OCI-LY7 (cell line): ENCODE data around the gene REX1BD. TPM values are rescaled to one million over a fixed set of nuclear protein-coding genes. Genes with fewer than 3 reads are reported as not detected.

Source experiments
- BruUV-seq: library from RNA; stranded (reverse); fragments of 400-500 nt; replicated peaks from 2 replicates; lab custom pipeline; 2021; lab: Mats Ljungman, UMichigan
- CTCF ChIA-PET: fragments of 300-600 bp; sonication (Branson Sonifier 250); formaldehyde crosslinking; loops from one replicate; lab custom pipeline; 2022; ENCODE audit warnings: antibody characterized with exemption; ENCODE audit not compliant: unreplicated experiment; lab: Charles Lee
- POLR2A ChIA-PET: fragments of 300-600 bp; sonication (Branson Sonifier 250); formaldehyde crosslinking; loops from one replicate; lab custom pipeline; 2022; ENCODE audit warnings: antibody characterized with exemption; lab: Charles Lee
- DNase-seq: peaks from one replicate; pipeline ENCODE4 v3.0.0-alpha.2; 2015; ENCODE audit warnings: low spot score
- H2AFZ ChIP-seq: fragments of 200-600 bp; sonication (generic), shearing (Covaris generic); 2 replicates; pipeline ENCODE4 v1.6.1; 2014; ENCODE audit warnings: mild to moderate bottlenecking, antibody characterized with exemption, low read length, moderate library complexity
- H3K27ac ChIP-seq: fragments of 200-600 bp; sonication (generic); 2 replicates; pipeline ENCODE4 v1.5.1; 2014; ENCODE audit warnings: mixed run types, low read depth, mild to moderate bottlenecking, moderate library complexity, low read length, inconsistent platforms; ENCODE audit not compliant: poor library complexity, severe bottlenecking
- H3K36me3 ChIP-seq: fragments of 200-600 bp; sonication (generic); 2 replicates; pipeline ENCODE4 v1.6.1; 2014; ENCODE audit warnings: mild to moderate bottlenecking, antibody characterized with exemption, low read length, moderate library complexity, mixed read lengths; ENCODE audit not compliant: insufficient read depth
- H3K4me1 ChIP-seq: fragments of 200-600 bp; sonication (generic); 2 replicates; pipeline ENCODE4 v1.5.1; 2014; ENCODE audit warnings: mild to moderate bottlenecking, low read length; ENCODE audit not compliant: insufficient read depth, poor library complexity, severe bottlenecking
- H3K4me2 ChIP-seq: fragments of 200-600 bp; sonication (generic); 2 replicates; pipeline ENCODE4 v1.6.1; 2014; ENCODE audit warnings: mild to moderate bottlenecking, low read length
- H3K4me3 ChIP-seq: fragments of 200-600 bp; sonication (generic); 2 replicates; pipeline ENCODE4 v1.5.1; 2014; ENCODE audit warnings: mild to moderate bottlenecking, low read depth, low read length; ENCODE audit not compliant: poor library complexity, severe bottlenecking
- H3K79me2 ChIP-seq: fragments of 200-600 bp; sonication (generic); 2 replicates; pipeline ENCODE4 v1.6.1; 2016; ENCODE audit warnings: low read depth, mild to moderate bottlenecking, low read length, moderate library complexity, mixed read lengths; ENCODE audit not compliant: insufficient read depth
- H3K9me2 ChIP-seq: fragments of 200-600 bp; sonication (generic); 2 replicates; pipeline ENCODE4 v1.6.1; 2016; ENCODE audit warnings: mild to moderate bottlenecking, low read length, mixed read lengths; ENCODE audit not compliant: insufficient read depth
- H3K9me3 ChIP-seq: fragments of 200-600 bp; sonication (generic); 2 replicates; pipeline ENCODE4 v1.6.1; 2014; ENCODE audit warnings: mild to moderate bottlenecking, mixed run types, low read length, mixed read lengths
- H4K20me1 ChIP-seq: fragments of 200-600 bp; sonication (generic); 2 replicates; pipeline ENCODE4 v1.6.1; 2014; ENCODE audit warnings: mild to moderate bottlenecking, antibody characterized with exemption, low read length, moderate library complexity, mixed read lengths; ENCODE audit not compliant: insufficient read depth
- EZH2phosphoT487 ChIP-seq: fragments of 200-600 bp; sonication (generic); IDR thresholded peaks from 2 replicates; pipeline ENCODE4 v1.6.1; 2018; ENCODE audit warnings: low read depth, borderline replicate concordance, mild to moderate bottlenecking, mixed run types, antibody characterized with exemption, low read length, moderate library complexity, mixed read lengths
- intact Hi-C: fragments of 100-400 bp; cut with micrococcal nuclease; formaldehyde crosslinking; loops from one replicate; pipeline ENCODE4 v1.10.0; 2022; ENCODE audit not compliant: unreplicated experiment
- total RNA-seq, 2 experiments: library from RNA; depleted of rRNA in 1 of 2; stranded (reverse); fragments of >200 nt in 1 of 2; shearing (Covaris generic) in 1 of 2; gene quantifications; 2 replicates each; pipeline ENCODE4 v1.2.3, GENCODE V29; 2014 to 2022
- TF ChIP-seq, protein P1 (sequence below): fragments of 200-600 bp; sonication (generic); conservative IDR thresholded peaks from 2 replicates; pipeline ENCODE4 v1.5.1; 2014; ENCODE audit warnings: mild to moderate bottlenecking, antibody characterized with exemption, low read length, moderate library complexity, mixed read lengths

Gene REX1BD
- total RNA-seq, 2 experiments from 2014 or later, result 88.8 to 126 TPM

DNA sequence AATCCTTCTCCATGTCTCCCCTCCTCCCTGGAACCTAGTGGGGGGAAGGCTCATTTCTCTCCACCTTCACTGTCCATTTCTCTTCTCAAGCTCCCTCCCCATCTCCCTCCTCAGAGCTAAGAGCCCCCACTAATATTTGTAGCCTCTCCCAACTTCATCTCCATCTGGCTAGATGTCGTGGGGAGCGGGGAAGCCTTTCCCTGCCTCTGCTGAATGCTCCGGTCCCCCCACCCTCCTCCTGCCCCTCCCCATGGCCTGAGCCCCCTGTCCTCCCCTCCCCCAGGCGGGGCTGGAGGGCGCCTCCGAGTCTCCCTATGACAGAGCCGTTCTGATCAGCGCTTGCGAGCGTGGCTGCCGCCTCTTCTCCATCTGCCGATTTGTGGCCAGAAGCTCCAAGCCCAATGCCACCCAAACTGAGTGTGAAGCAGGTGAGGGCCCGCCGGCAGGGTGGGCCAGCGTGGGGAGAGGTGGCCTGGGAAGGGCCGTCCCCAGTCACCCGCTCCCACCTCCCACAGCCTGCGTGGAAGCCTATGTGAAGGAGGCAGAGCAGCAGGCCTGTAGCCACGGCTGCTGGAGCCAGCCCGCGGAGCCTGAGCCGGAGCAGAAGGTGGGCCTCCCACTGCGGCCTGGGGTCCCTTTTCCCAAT is 25.1 kb downstream of the REX1BD start:
- no peak for TF ChIP-seq EZH2phosphoT487
- TF ChIP-seq, protein P1, sequence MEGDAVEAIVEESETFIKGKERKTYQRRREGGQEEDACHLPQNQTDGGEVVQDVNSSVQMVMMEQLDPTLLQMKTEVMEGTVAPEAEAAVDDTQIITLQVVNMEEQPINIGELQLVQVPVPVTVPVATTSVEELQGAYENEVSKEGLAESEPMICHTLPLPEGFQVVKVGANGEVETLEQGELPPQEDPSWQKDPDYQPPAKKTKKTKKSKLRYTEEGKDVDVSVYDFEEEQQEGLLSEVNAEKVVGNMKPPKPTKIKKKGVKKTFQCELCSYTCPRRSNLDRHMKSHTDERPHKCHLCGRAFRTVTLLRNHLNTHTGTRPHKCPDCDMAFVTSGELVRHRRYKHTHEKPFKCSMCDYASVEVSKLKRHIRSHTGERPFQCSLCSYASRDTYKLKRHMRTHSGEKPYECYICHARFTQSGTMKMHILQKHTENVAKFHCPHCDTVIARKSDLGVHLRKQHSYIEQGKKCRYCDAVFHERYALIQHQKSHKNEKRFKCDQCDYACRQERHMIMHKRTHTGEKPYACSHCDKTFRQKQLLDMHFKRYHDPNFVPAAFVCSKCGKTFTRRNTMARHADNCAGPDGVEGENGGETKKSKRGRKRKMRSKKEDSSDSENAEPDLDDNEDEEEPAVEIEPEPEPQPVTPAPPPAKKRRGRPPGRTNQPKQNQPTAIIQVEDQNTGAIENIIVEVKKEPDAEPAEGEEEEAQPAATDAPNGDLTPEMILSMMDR, result no peak
- Histone ChIP-seq H3K4me2 (no peak overlapping the region), H4K20me1 (no peaks in the 10 kb centered on the region), H3K79me2 (no peaks in the 10 kb centered on the region), H3K4me1 (peaks cover 11% of the 10 kb centered on the region), H3K4me3 (no peak overlapping the region), H3K36me3 (no peaks in the 10 kb centered on the region), H2AFZ (no peak overlapping the region), H3K9me2 (no peaks in the 10 kb centered on the region), H3K27ac (no peak overlapping the region), H3K9me3 (no peaks in the 10 kb centered on the region)
- CTCF ChIA-PET, result no interaction called here
- no peak for DNase-seq
- POLR2A ChIA-PET, result interaction anchor here (0.6 kb wide), 1 partner anchor 19 kb away, joined by 4 read pairs; no protein-coding TSS in a partner anchor
- intact Hi-C loops, result no loop called here
- no TSS peak for BruUV-seq

DNA sequence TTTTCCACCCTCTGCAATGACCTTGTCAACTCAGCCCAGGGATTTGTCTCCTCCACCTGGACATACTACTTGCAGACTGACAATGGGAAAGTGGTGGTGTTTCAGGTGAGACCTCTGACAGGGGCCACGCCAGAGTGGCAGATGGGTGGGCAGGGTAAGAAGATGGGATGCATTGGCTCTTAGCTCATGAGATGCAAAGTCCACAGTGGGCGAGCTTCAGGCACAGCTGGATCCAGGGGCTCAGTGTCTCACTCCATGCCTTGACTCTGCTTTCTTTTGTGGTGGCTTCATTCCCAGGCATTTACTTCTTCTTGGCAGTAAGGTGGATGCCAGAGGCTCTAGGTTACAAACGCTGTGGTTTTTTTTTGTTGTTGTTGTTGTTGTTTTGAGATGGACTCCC is 27.4 kb downstream of the REX1BD start:
- intact Hi-C loops, result no loop called here
- ChIA-PET CTCF (no interaction called here), POLR2A (no interaction called here)
- Histone ChIP-seq H3K36me3 (no peaks in the 10 kb centered on the region), H3K4me2 (no peak overlapping the region), H3K9me2 (no peaks in the 10 kb centered on the region), H3K79me2 (no peaks in the 10 kb centered on the region), H3K9me3 (no peaks in the 10 kb centered on the region), H3K4me1 (peaks cover 18% of the 10 kb centered on the region), H3K4me3 (no peak overlapping the region), H4K20me1 (no peaks in the 10 kb centered on the region), H3K27ac (no peak overlapping the region), H2AFZ (no peak overlapping the region)
- TF ChIP-seq EZH2phosphoT487, result no peak
- TF ChIP-seq, protein P1, result no peak
- no peak for DNase-seq
- BruUV-seq, result no TSS peak

DNA sequence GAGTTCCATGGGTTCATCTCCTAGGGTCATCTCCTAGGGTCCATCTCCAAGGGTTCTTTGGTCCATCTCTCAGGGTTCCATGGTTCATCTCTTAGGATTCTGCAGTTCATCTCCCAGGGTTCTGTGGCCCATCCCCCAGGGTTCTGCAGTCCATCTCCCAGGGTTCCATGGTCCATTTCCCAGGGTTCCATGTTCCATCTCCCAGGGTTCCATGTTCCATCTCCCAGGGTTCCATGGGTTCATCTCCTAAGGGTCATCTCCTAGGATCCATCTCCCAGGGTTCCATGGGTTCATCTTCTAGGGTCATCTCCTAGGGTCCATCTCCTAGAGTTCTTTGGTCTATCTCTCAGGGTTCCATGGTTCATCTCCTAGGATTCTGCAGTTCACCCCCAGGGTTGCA is 29.0 kb downstream of the REX1BD start:
- Histone ChIP-seq H3K4me2 (no peak overlapping the region), H3K9me2 (no peaks in the 10 kb centered on the region), H4K20me1 (no peaks in the 10 kb centered on the region), H3K27ac (no peak overlapping the region), H2AFZ (no peak overlapping the region), H3K79me2 (no peaks in the 10 kb centered on the region), H3K9me3 (no peaks in the 10 kb centered on the region), H3K36me3 (no peaks in the 10 kb centered on the region), H3K4me3 (no peak overlapping the region), H3K4me1 (peaks cover 29% of the 10 kb centered on the region)
- intact Hi-C loops, result no loop called here
- no TSS peak for BruUV-seq
- TF ChIP-seq EZH2phosphoT487, result no peak
- TF ChIP-seq, protein P1, result no peak
- DNase-seq, result no peak
- POLR2A ChIA-PET, result interaction anchor here (0.6 kb wide), 1 partner anchor 1141 kb away, joined by 6 read pairs; no protein-coding TSS in a partner anchor
- CTCF ChIA-PET, result no interaction called here
